Fibroblast of lung (primary cell): ENCODE data around the gene WDR90. TPM values are rescaled to one million over a fixed set of nuclear protein-coding genes. Genes with fewer than 3 reads are reported as not detected.

Source experiments
- DNase-seq, 2 donors: peaks; one replicate each; pipeline versions ENCODE4 v3.0.0 to v3.0.0-alpha.2; 2010; ENCODE audit warnings: low read depth in 2 of 2
- H2AFZ ChIP-seq: 2 replicates; pipeline ENCODE4 v1.5.1; 2012; ENCODE audit warnings: low read length, control low read depth, inconsistent platforms
- H3K27ac ChIP-seq: 2 replicates; pipeline ENCODE4 v1.5.1; 2011; ENCODE audit warnings: low read length, control low read depth; ENCODE audit not compliant: insufficient read depth
- H3K27me3 ChIP-seq: 2 replicates; pipeline ENCODE4 v1.5.1; 2011; ENCODE audit warnings: mild to moderate bottlenecking, low read length; ENCODE audit not compliant: control insufficient read depth, insufficient read depth
- H3K36me3 ChIP-seq: 2 replicates; pipeline ENCODE4 v1.5.1; 2011; ENCODE audit warnings: low read length; ENCODE audit not compliant: control insufficient read depth, insufficient read depth
- H3K4me1 ChIP-seq: 2 replicates; pipeline ENCODE4 v1.5.1; 2011; ENCODE audit warnings: low read length; ENCODE audit not compliant: control insufficient read depth, insufficient read depth; ENCODE audit errors: extremely low read depth
- H3K4me2 ChIP-seq: 2 replicates; pipeline ENCODE4 v1.5.1; 2011; ENCODE audit warnings: low read length, control low read depth; ENCODE audit not compliant: insufficient read depth; ENCODE audit errors: extremely low read depth
- H3K4me3 ChIP-seq, 4 experiments: fragments of 200-600 bp in 1 of 4; sonication (generic) in 1 of 4; replicated peaks in 1 of 4; 2 replicates each; pipeline ENCODE4 v1.5.1; 2011 to 2016; ENCODE audit warnings: low read length in 4 of 4, low read depth in 3 of 4, mild to moderate bottlenecking in 3 of 4, control low read depth in 2 of 4, inconsistent platforms in 1 of 4, mixed read lengths in 1 of 4; ENCODE audit not compliant: insufficient read depth in 1 of 4; ENCODE audit errors: control extremely low read depth in 1 of 4
- H3K79me2 ChIP-seq: 2 replicates; pipeline ENCODE4 v1.5.1; 2012; ENCODE audit warnings: mild to moderate bottlenecking, low read length, inconsistent platforms; ENCODE audit not compliant: control insufficient read depth, insufficient read depth
- H3K9ac ChIP-seq: 2 replicates; pipeline ENCODE4 v1.5.1; 2011; ENCODE audit warnings: mild to moderate bottlenecking, low read length, control low read depth; ENCODE audit not compliant: insufficient read depth
- H3K9me3 ChIP-seq: 2 replicates; pipeline ENCODE4 v1.5.1; 2012; ENCODE audit warnings: low read depth, low read length; ENCODE audit not compliant: control insufficient read depth, insufficient read depth
- H4K20me1 ChIP-seq: 2 replicates; pipeline ENCODE4 v1.5.1; 2011; ENCODE audit warnings: low read length; ENCODE audit not compliant: control insufficient read depth, insufficient read depth; ENCODE audit errors: extremely low read depth
- CTCF ChIP-seq, 2 donors: IDR thresholded peaks in 1 of 2; conservative IDR thresholded peaks in 1 of 2; 1 replicate in 1 of 2; 2 replicates in 1 of 2; pipeline ENCODE4 v1.5.1; 2011 to 2012; ENCODE audit warnings: low read length in 2 of 2, control low read depth in 1 of 2, inconsistent platforms in 1 of 2, low read depth in 1 of 2, mild to moderate bottlenecking in 1 of 2
- EZH2 ChIP-seq: IDR thresholded peaks from 2 replicates; pipeline ENCODE4 v1.5.1; 2012; ENCODE audit warnings: low read length, control low read depth, mild to moderate bottlenecking; ENCODE audit errors: missing control alignments
- polyA plus RNA-seq, 2 donors: library from polyadenylated mRNA; depleted of rRNA in 1 of 2; stranded (reverse) in 1 of 2; unstranded in 1 of 2; fragments of >200 nt; gene quantifications; 2 replicates each; pipeline ENCODE4 v1.2.1, GENCODE V29; 2011 to 2012; ENCODE audit warnings: missing spikeins in 1 of 2
- total RNA-seq: library from RNA; depleted of rRNA; stranded (reverse); fragments of >200 nt; gene quantifications from 2 replicates; pipeline ENCODE4 v1.2.1, GENCODE V29; 2014

WDR90 gene
- total and polyA plus RNA-seq, 2 donors (not counting 1 experiment from before 2014, with no cell fraction given): 2.9 to 4.8 TPM

DNA sequence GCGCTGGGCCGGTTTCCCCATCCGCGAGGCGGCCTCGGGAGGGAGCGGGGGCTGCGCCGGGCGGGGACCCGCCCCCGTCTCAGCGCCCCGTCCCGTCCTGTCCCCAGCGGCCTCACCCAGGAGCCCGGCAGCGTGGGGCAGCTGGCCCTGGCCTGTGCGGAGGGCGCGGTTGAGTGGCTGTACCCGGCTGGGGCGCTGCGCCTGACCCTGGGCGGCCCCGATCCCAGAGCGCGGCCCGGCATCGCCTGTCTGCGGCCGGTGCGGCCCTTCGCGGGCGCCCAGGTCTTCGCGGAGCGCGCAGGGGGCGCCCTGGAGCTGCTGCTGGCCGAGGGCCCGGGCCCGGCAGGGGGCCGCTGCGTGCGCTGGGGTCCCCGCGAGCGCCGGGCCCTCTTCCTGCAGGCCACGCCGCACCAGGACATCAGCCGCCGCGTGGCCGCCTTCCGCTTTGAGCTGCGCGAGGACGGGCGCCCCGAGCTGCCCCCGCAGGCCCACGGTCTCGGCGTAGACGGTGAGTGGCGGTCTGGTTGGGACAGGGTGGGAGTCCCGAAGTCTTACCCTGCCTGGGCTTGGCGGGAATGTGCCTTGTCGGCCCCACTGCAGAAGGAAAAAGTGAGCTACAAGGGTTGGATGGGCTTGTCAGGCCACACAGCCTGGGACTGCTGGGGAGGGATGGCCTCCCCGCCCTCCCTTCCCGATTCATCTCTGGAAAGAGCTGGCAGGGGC is 66.5 kb downstream of the WDR90 start:
- H3K27me3 ChIP-seq: no peaks in the 10 kb centered on the region
- H3K79me2 ChIP-seq: no peaks in the 10 kb centered on the region
- no peaks in the 10 kb centered on the region for H4K20me1 ChIP-seq
- H3K4me2 ChIP-seq: peak overlapping the region; percentile 80
- H2AFZ ChIP-seq: no peak overlapping the region
- TF ChIP-seq CTCF (conservative IDR thresholded peaks at IDR 0.05 in 1 of 2, IDR thresholded peaks at IDR 0.05 in 1 of 2; ENCODE audit: low read depth in 1 of 2, low read length in 2 of 2): no peak
- no peak for TF ChIP-seq EZH2
- H3K9me3 ChIP-seq: no peaks in the 10 kb centered on the region
- peak overlapping the region; percentile 27 to 64 (median 48) for H3K4me3 ChIP-seq
- peak; percentile 18 to 31 for DNase-seq
- no peaks in the 10 kb centered on the region for H3K36me3 ChIP-seq
- peak overlapping the region; percentile 20 for H3K27ac ChIP-seq
- peaks cover 14% of the 10 kb centered on the region for H3K4me1 ChIP-seq
- H3K9ac ChIP-seq: peak overlapping the region; percentile 23

DNA sequence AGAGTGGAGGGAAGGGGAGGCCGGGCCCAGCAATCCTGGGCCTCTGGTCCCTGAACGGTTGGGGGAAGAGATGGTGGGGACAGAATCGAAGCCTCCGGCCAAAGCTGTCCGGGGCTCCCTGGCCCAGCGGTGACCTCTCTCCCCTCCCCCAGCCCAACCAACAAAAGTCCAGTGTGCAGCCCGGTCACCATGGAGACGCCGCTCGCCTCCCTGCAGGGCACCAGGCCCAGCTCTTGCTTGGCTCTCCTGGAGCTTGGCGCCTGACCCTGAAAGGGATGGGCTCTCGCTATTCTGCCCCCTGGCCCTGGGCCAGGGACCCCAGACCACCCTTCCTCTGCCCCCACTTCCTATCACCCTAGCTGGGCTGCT is 67.0 kb downstream of the WDR90 start:
- Histone ChIP-seq H3K4me1 (peaks cover 14% of the 10 kb centered on the region), H3K9me3 (no peaks in the 10 kb centered on the region), H3K27ac (no peak overlapping the region), H4K20me1 (no peaks in the 10 kb centered on the region), H2AFZ (no peak overlapping the region), H3K36me3 (no peaks in the 10 kb centered on the region), H3K27me3 (no peaks in the 10 kb centered on the region), H3K79me2 (no peaks in the 10 kb centered on the region), H3K4me2 (peak overlapping the region; percentile 80), H3K9ac (peak overlapping the region; percentile 23), H3K4me3 (peak overlapping the region in 3 of 4 experiments; percentile 27 to 64 (median 40))
- TF ChIP-seq CTCF (conservative IDR thresholded peaks at IDR 0.05 in 1 of 2, IDR thresholded peaks at IDR 0.05 in 1 of 2; ENCODE audit: low read depth in 1 of 2, low read length in 2 of 2): no peak
- no peak for TF ChIP-seq EZH2
- peak; percentile 52 to 54 for DNase-seq

- H2AFZ ChIP-seq: no peak overlapping the region
- no peaks in the 10 kb centered on the region for H3K27me3 ChIP-seq
- TF ChIP-seq EZH2: no peak
- no peak for TF ChIP-seq CTCF (conservative IDR thresholded peaks at IDR 0.05 in 1 of 2, IDR thresholded peaks at IDR 0.05 in 1 of 2; ENCODE audit: low read depth in 1 of 2, low read length in 2 of 2)
- H3K4me3 ChIP-seq: peak overlapping the region in 1 of 4 experiments; percentile 64
- no peaks in the 10 kb centered on the region for H3K9me3 ChIP-seq
- H3K79me2 ChIP-seq: no peaks in the 10 kb centered on the region
- no peak for DNase-seq
- no peak overlapping the region for H3K27ac ChIP-seq
- H4K20me1 ChIP-seq: no peaks in the 10 kb centered on the region
- no peak overlapping the region for H3K9ac ChIP-seq
- H3K4me1 ChIP-seq: peaks cover 14% of the 10 kb centered on the region
- H3K4me2 ChIP-seq: no peak overlapping the region
- H3K36me3 ChIP-seq: no peaks in the 10 kb centered on the region
Measured at GRCh38 chr16:716768-717325, 67.7 kb downstream of the WDR90 start.

Other genes with a start within 250 kb of the WDR90 start
- 6.4 and 12.1 TPM in 2 replicates for gene DECR2, start 247.5 kb upstream of the WDR90 start, total RNA-seq
- 10.8 and 12.0 TPM in 2 replicates for gene DECR2, start 247.5 kb upstream of the WDR90 start, polyA plus RNA-seq
- gene RAB11FIP3, start 223.7 kb upstream of the WDR90 start, total RNA-seq: 17.5 and 22.1 TPM in 2 replicates
- gene RAB11FIP3, start 223.7 kb upstream of the WDR90 start, polyA plus RNA-seq: 7.3 and 11.9 TPM in 2 replicates
- 16.4 and 21.3 TPM in 2 replicates for gene CAPN15, start 121.7 kb upstream of the WDR90 start, total RNA-seq
- gene CAPN15, start 121.7 kb upstream of the WDR90 start, polyA plus RNA-seq: 4.1 and 7.8 TPM in 2 replicates
- not detected in 2 replicates for gene PRR35, start 89.0 kb upstream of the WDR90 start, total RNA-seq
- gene PRR35, start 89.0 kb upstream of the WDR90 start, polyA plus RNA-seq: not detected in 2 replicates
- 2.1 and 3.3 TPM in 2 replicates for gene NHLRC4, start 82.4 kb upstream of the WDR90 start, total RNA-seq
- 0.34 and 0.66 TPM in 2 replicates for gene NHLRC4, start 82.4 kb upstream of the WDR90 start, polyA plus RNA-seq
- 20.5 and 22.3 TPM in 2 replicates for gene PIGQ, start 79.4 kb upstream of the WDR90 start, total RNA-seq
- gene PIGQ, start 79.4 kb upstream of the WDR90 start, polyA plus RNA-seq: 11.2 and 13.0 TPM in 2 replicates
- 9.8 and 11.6 TPM in 2 replicates for gene RAB40C, start 59.3 kb upstream of the WDR90 start, total RNA-seq
- gene RAB40C, start 59.3 kb upstream of the WDR90 start, polyA plus RNA-seq: 3.2 and 3.7 TPM in 2 replicates
- under 0.01 and 0.17 TPM in 2 replicates for gene WFIKKN1, start 18.4 kb upstream of the WDR90 start, total RNA-seq
- gene WFIKKN1, start 18.4 kb upstream of the WDR90 start, polyA plus RNA-seq: not detected in 2 replicates
- gene METTL26, start 13.1 kb upstream of the WDR90 start, total RNA-seq: 71.7 and 75.2 TPM in 2 replicates
- 39.2 and 49.7 TPM in 2 replicates for gene METTL26, start 13.1 kb upstream of the WDR90 start, polyA plus RNA-seq
- 18.0 and 21.8 TPM in 2 replicates for gene MCRIP2, start 7.5 kb upstream of the WDR90 start, total RNA-seq
- gene MCRIP2, start 7.5 kb upstream of the WDR90 start, polyA plus RNA-seq: 2.8 and 3.4 TPM in 2 replicates
- gene RHOT2, start 18.8 kb downstream of the WDR90 start, total RNA-seq: 27.7 and 29.6 TPM in 2 replicates
- 35.4 and 39.7 TPM in 2 replicates for gene RHOT2, start 18.8 kb downstream of the WDR90 start, polyA plus RNA-seq
- gene RHBDL1, start 26.3 kb downstream of the WDR90 start, total RNA-seq: 2.6 and 7.1 TPM in 2 replicates
- 0.76 and 1.4 TPM in 2 replicates for gene RHBDL1, start 26.3 kb downstream of the WDR90 start, polyA plus RNA-seq
- gene STUB1, start 31.0 kb downstream of the WDR90 start, total RNA-seq: 114 and 133 TPM in 2 replicates
- 94.6 and 146 TPM in 2 replicates for gene STUB1, start 31.0 kb downstream of the WDR90 start, polyA plus RNA-seq
- 19.8 and 23.8 TPM in 2 replicates for gene JMJD8, start 35.0 kb downstream of the WDR90 start, total RNA-seq
- 31.5 and 37.8 TPM in 2 replicates for gene JMJD8, start 35.0 kb downstream of the WDR90 start, polyA plus RNA-seq
- gene WDR24, start 41.0 kb downstream of the WDR90 start, total RNA-seq: 5.6 and 6.1 TPM in 2 replicates
- gene WDR24, start 41.0 kb downstream of the WDR90 start, polyA plus RNA-seq: 2.1 and 3.5 TPM in 2 replicates
- not detected in 2 replicates for gene FBXL16, start 56.4 kb downstream of the WDR90 start, total RNA-seq
- gene FBXL16, start 56.4 kb downstream of the WDR90 start, polyA plus RNA-seq: 0.07 and 0.14 TPM in 2 replicates
- 35.3 and 37.5 TPM in 2 replicates for gene METRN, start 65.8 kb downstream of the WDR90 start, total RNA-seq
- 5.3 and 6.1 TPM in 2 replicates for gene METRN, start 65.8 kb downstream of the WDR90 start, polyA plus RNA-seq
- 24.9 and 31.5 TPM in 2 replicates for gene ANTKMT, start 71.8 kb downstream of the WDR90 start, total RNA-seq
- 4.5 and 6.1 TPM in 2 replicates for gene ANTKMT, start 71.8 kb downstream of the WDR90 start, polyA plus RNA-seq
- 1.0 and 1.8 TPM in 2 replicates for gene CCDC78, start 77.1 kb downstream of the WDR90 start, total RNA-seq
- 0.50 and 0.64 TPM in 2 replicates for gene CCDC78, start 77.1 kb downstream of the WDR90 start, polyA plus RNA-seq
- gene HAGHL, start 77.7 kb downstream of the WDR90 start, total RNA-seq: 14.1 and 16.3 TPM in 2 replicates
- gene HAGHL, start 77.7 kb downstream of the WDR90 start, polyA plus RNA-seq: 3.1 and 3.7 TPM in 2 replicates
- gene CIAO3, start 91.6 kb downstream of the WDR90 start, total RNA-seq: 31.0 and 38.0 TPM in 2 replicates
- 9.3 and 14.2 TPM in 2 replicates for gene CIAO3, start 91.6 kb downstream of the WDR90 start, polyA plus RNA-seq
- not detected in 2 replicates for gene MSLN, start 111.4 kb downstream of the WDR90 start, total RNA-seq
- not detected in 2 replicates for gene MSLN, start 111.4 kb downstream of the WDR90 start, polyA plus RNA-seq
- gene RPUSD1, start 139.0 kb downstream of the WDR90 start, total RNA-seq: 15.9 and 16.2 TPM in 2 replicates
- gene RPUSD1, start 139.0 kb downstream of the WDR90 start, polyA plus RNA-seq: 8.2 and 10.3 TPM in 2 replicates
- 1.3 and 4.3 TPM in 2 replicates for gene CHTF18, start 139.3 kb downstream of the WDR90 start, total RNA-seq
- 1.1 and 5.7 TPM in 2 replicates for gene CHTF18, start 139.3 kb downstream of the WDR90 start, polyA plus RNA-seq
- gene GNG13, start 151.4 kb downstream of the WDR90 start, total RNA-seq: not detected in 2 replicates
- gene GNG13, start 151.4 kb downstream of the WDR90 start, polyA plus RNA-seq: not detected in 2 replicates